Activated T-helper 2 cell treated with anti-CD3 and anti-CD28 coated beads, Interferon-gamma antibody, Interleukin-2, Interleukin-4, amounts not matched to agents 10 μg/mL and 5 μg/mL and 100 μg/mL, durations not matched to agents 14 hours and 24 hours and 36 hours (primary cell): ENCODE results near the gene GHR. TPM values are rescaled to one million over a fixed set of nuclear protein-coding genes. Genes with fewer than 3 reads are reported as not detected.
A peak's percentile ranks its signal among the peaks of the same experiment; 100 is the strongest.
"Not testable (repeated sequence)": the region's sequence is repeated elsewhere in the genome, so short reads cannot be mapped to it uniquely, and the experiment has no call there.

Source experiments
- DNase-seq: peaks from one replicate; pipeline ENCODE4 v3.0.0; 2021; ENCODE audit warnings: low spot score
- H3K27ac Mint-ChIP-seq: one replicate; pipeline ENCODE4 v1.8.0; 2021; ENCODE audit warnings: mixed read lengths
- H3K27me3 Mint-ChIP-seq: one replicate; pipeline ENCODE4 v1.8.0; 2021; ENCODE audit warnings: low read depth, mixed read lengths
- H3K36me3 Mint-ChIP-seq: one replicate; pipeline ENCODE4 v1.8.0; 2021; ENCODE audit warnings: low read depth, mixed read lengths
- H3K4me1 Mint-ChIP-seq: one replicate; pipeline ENCODE4 v1.8.0; 2021; ENCODE audit warnings: low read depth, mixed read lengths
- H3K4me3 Mint-ChIP-seq: one replicate; pipeline ENCODE4 v1.8.0; 2021; ENCODE audit warnings: low read depth, mild to moderate bottlenecking, moderate library complexity, mixed read lengths
- H3K9me3 Mint-ChIP-seq: one replicate; pipeline ENCODE4 v1.8.0; 2021; ENCODE audit warnings: mixed read lengths
- intact Hi-C: fragments of 100-400 bp; cut with micrococcal nuclease; formaldehyde crosslinking; loops from one replicate; pipeline ENCODE4 v1.15.1; 2023
- total RNA-seq: library from RNA; stranded (reverse); gene quantifications from 2 replicates; pipeline ENCODE4 v1.2.3, GENCODE V29; 2022

GHR gene
- total RNA-seq, 1 donor from 2014 or later: not detected

DNA sequence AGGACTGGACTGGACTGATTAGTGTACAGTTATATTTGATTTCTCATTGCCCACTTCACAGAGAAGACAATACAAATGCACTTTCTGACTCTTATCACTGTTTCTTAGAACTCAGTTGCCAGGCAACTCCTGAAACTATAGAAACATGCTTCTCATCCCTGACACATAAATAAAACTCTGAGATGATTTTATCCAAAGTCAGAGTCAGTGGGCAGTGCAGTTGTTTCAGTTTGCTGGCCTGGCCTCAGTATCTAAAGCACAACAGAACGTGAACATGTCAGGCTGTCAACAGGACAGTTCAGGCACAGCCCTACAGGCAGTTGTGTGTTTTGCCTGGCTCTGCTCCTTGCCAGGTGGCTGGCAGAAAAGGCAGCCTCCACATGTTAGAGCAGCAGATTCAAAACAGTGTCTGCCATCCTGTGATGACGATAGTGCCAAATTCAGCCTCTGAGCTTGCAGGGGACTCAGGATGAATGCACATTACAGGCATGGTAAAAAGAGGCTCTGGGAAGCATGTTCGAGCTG lies 268.2 kb downstream of the GHR start:
- H3K4me1 Mint-ChIP-seq: no peaks in the 10 kb centered on the region
- no peak for DNase-seq

GRCh38 chr5:42701351-42702059 lies 278.3 kb downstream of the GHR start:
- H3K27me3 Mint-ChIP-seq: peaks cover 27% of the 10 kb centered on the region
- H3K27ac Mint-ChIP-seq: no peak overlapping the region
- H3K4me3 Mint-ChIP-seq: no peak overlapping the region
- H3K4me1 Mint-ChIP-seq: no peaks in the 10 kb centered on the region
- intact Hi-C loops: no loop called here
- no peak for DNase-seq
- peaks cover 4% of the 10 kb centered on the region for H3K9me3 Mint-ChIP-seq
- no peaks in the 10 kb centered on the region for H3K36me3 Mint-ChIP-seq

More for the DNA sequence above, 268.2 kb downstream of the GHR start:
- H3K4me3 Mint-ChIP-seq: no peak overlapping the region
- H3K36me3 Mint-ChIP-seq: no peaks in the 10 kb centered on the region
- peaks cover 18% of the 10 kb centered on the region for H3K27me3 Mint-ChIP-seq
- H3K27ac Mint-ChIP-seq: no peak overlapping the region
- H3K9me3 Mint-ChIP-seq: no peaks in the 10 kb centered on the region
- intact Hi-C loops: no loop called here

- peaks cover 4% of the 10 kb centered on the region for H3K9me3 Mint-ChIP-seq
- H3K4me3 Mint-ChIP-seq: no peak overlapping the region
- no peaks in the 10 kb centered on the region for H3K4me1 Mint-ChIP-seq
- intact Hi-C loops: no loop called here
- H3K36me3 Mint-ChIP-seq: no peaks in the 10 kb centered on the region
- DNase-seq: no peak
- H3K27ac Mint-ChIP-seq: no peak overlapping the region
- peaks cover 26% of the 10 kb centered on the region for H3K27me3 Mint-ChIP-seq
These were observed 280.0 kb downstream of the GHR start for GRCh38 chr5:42703238-42703637.

DNA sequence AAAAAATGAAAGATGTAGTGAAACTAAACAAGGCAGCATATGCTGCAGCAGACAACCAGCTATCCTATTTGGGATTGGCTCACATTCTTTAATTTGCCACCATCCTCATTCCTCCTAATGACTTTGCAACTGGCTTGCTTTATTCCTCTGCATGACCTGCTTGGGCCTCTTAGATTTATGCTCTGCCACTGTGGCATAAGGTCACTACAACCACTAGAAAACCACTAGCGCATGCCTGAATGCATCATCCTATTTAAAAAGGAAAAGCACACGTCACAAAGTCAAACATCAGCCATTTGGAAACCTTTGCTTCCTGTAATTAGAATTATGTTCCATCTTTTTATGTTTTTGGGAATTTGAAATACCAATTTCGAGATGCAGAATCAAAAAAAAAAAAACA lies 292.5 kb downstream of the GHR start:
- H3K36me3 Mint-ChIP-seq: no peaks in the 10 kb centered on the region

GRCh38 chr5:42718591-42718990 lies 295.4 kb downstream of the GHR start:
- Mint-ChIP-seq H3K36me3 (no peaks in the 10 kb centered on the region), H3K27me3 (peaks cover 36% of the 10 kb centered on the region), H3K4me1 (peaks cover 42% of the 10 kb centered on the region), H3K27ac (no peak overlapping the region), H3K4me3 (peak overlapping the region; percentile 19), H3K9me3 (no peaks in the 10 kb centered on the region)
- intact Hi-C loops: loop anchor here (2.0 kb wide), 1 partner anchor 38 kb away; the partner anchor contains the start of gene CCDC152
- peak; percentile 38 for DNase-seq

More for the DNA sequence above, 292.5 kb downstream of the GHR start:
- intact Hi-C loops: no loop called here
- no peak overlapping the region for H3K4me3 Mint-ChIP-seq
- peaks cover 27% of the 10 kb centered on the region for H3K4me1 Mint-ChIP-seq
- DNase-seq: no peak
- no peaks in the 10 kb centered on the region for H3K9me3 Mint-ChIP-seq
- H3K27ac Mint-ChIP-seq: no peak overlapping the region
- H3K27me3 Mint-ChIP-seq: peaks cover 41% of the 10 kb centered on the region

- no peaks in the 10 kb centered on the region for H3K9me3 Mint-ChIP-seq
- intact Hi-C loops: loop anchor here (2.0 kb wide), 1 partner anchor 38 kb away; the partner anchor contains the start of gene CCDC152
- no peak overlapping the region for H3K4me3 Mint-ChIP-seq
These were observed 295.8 kb downstream of the GHR start for GRCh38 chr5:42719034-42719433.

DNA sequence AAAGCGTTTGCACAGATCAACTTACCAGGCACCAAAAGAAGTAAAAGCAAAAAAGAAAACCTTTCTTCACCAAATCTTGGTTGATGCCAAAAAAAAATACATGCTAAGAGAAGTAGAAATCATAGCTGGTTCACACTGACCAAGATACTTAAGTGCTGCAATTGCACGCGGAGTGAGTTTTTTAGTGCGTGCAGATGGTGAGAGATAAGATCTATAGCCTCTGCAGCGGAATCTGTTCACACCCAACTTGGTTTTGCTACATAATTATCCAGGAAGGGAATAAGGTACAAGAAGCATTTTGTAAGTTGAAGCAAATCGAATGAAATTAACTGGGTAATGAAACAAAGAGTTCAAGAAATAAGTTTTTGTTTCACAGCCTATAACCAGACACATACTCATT lies 297.0 kb downstream of the GHR start:
- Mint-ChIP-seq H3K4me1 (peaks cover 42% of the 10 kb centered on the region), H3K27me3 (peaks cover 33% of the 10 kb centered on the region), H3K36me3 (no peaks in the 10 kb centered on the region), H3K4me3 (peak overlapping the region; percentile 55), H3K9me3 (no peaks in the 10 kb centered on the region), H3K27ac (no peak overlapping the region)
- peak; percentile 29 for DNase-seq
- intact Hi-C loops: no loop called here

More at GRCh38 chr5:42719034-42719433, 295.8 kb downstream of the GHR start:
- DNase-seq: no peak
- Mint-ChIP-seq H3K27me3 (peaks cover 35% of the 10 kb centered on the region), H3K4me1 (peaks cover 42% of the 10 kb centered on the region), H3K36me3 (no peaks in the 10 kb centered on the region), H3K27ac (no peak overlapping the region)

GRCh38 chr5:42721484-42721883 lies 298.2 kb downstream of the GHR start:
- H3K36me3 Mint-ChIP-seq: no peaks in the 10 kb centered on the region

DNA sequence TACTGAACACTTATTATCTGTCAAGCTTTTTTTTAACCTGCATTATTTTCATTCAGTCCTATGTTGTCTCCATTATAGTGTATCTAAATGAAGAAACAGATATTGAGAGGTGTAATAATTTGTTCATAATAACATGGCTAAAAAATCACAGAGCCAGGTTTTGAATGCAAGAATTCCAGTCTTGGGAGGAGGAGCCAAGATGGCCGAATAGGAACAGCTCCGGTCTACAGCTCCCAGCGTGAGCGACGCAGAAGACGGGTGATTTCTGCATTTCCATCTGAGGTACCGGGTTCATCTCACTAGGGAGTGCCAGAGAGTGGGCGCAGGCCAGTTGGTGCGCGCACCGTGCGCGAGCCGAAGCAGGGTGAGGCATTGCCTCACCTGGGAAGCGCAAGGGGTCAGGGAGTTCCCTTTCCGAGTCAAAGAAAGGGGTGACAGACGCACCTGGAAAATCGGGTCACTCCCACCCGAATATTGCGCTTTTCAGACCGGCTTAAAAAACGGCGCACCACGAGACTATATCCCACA lies 311.4 kb downstream of the GHR start:
- H3K9me3 Mint-ChIP-seq, H3K4me3 Mint-ChIP-seq, DNase-seq, H3K27ac Mint-ChIP-seq, intact Hi-C loops, H3K36me3 Mint-ChIP-seq, H3K4me1 Mint-ChIP-seq: not testable (repeated sequence)
- peaks cover 19% of the 10 kb centered on the region for H3K27me3 Mint-ChIP-seq

More at GRCh38 chr5:42721484-42721883, 298.2 kb downstream of the GHR start:
- H3K9me3 Mint-ChIP-seq: no peaks in the 10 kb centered on the region
- H3K4me3 Mint-ChIP-seq: no peak overlapping the region
- no peak overlapping the region for H3K27ac Mint-ChIP-seq
- intact Hi-C loops: no loop called here
- no peak for DNase-seq
- H3K4me1 Mint-ChIP-seq: peaks cover 37% of the 10 kb centered on the region
- peaks cover 37% of the 10 kb centered on the region for H3K27me3 Mint-ChIP-seq

DNA sequence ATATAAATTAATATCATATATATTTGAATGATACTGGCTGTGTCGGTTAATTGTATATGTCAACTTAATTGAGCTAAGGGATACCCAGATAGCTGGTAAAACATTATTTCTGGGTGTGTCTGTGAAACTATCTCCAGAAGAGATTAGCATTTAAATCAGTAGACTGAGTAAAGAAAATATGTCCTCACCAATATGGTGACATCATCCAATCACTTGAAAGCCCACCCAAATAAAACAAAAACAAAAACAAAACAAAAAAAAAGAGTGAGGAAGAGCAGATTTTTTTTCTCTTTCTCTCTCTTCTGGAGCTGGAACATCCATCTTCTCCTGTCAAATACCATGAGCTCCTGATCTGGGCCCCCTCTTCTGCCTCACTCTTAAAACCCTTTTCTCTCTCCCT lies 317.7 kb downstream of the GHR start:
- Mint-ChIP-seq H3K4me1 (no peaks in the 10 kb centered on the region), H3K36me3 (no peaks in the 10 kb centered on the region), H3K27me3 (peaks cover 8% of the 10 kb centered on the region), H3K27ac (no peak overlapping the region), H3K9me3 (peaks cover 5% of the 10 kb centered on the region), H3K4me3 (no peak overlapping the region)
- DNase-seq: no peak
- intact Hi-C loops: no loop called here

GRCh38 chr5:42745426-42745825 lies 322.2 kb downstream of the GHR start:
- Mint-ChIP-seq H3K27me3 (peaks cover 18% of the 10 kb centered on the region), H3K27ac (no peak overlapping the region), H3K4me3 (no peak overlapping the region), H3K9me3 (peaks cover 5% of the 10 kb centered on the region), H3K36me3 (no peaks in the 10 kb centered on the region), H3K4me1 (peaks cover 9% of the 10 kb centered on the region)
- no peak for DNase-seq
- intact Hi-C loops: no loop called here

- Mint-ChIP-seq H3K9me3 (peaks cover 5% of the 10 kb centered on the region), H3K27me3 (peaks cover 18% of the 10 kb centered on the region), H3K36me3 (no peaks in the 10 kb centered on the region), H3K4me1 (peaks cover 9% of the 10 kb centered on the region), H3K4me3 (no peak overlapping the region), H3K27ac (no peak overlapping the region)
- no peak for DNase-seq
- intact Hi-C loops: no loop called here
These were observed 322.6 kb downstream of the GHR start for GRCh38 chr5:42745856-42746255.

DNA sequence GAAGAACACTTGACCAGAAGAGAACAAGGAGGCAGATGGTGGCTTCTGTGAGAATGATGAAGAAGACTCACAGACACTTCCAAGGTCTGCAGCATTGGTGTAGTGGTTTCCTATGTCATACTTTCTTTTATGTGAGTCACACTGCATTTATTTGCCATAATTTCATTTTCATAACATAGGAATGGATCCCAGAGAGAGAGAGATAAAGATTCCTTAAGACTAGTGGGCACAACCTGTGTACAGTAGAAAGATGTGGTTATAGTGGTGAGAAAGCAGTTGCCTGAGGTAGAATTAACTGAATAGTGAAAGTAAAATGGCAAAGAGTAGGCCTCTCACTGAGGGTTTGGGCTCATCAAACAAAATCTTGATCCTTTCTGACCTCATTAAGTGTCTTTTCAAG lies 325.8 kb downstream of the GHR start:
- no peaks in the 10 kb centered on the region for H3K9me3 Mint-ChIP-seq
- no peak overlapping the region for H3K4me3 Mint-ChIP-seq
- intact Hi-C loops: no loop called here
- DNase-seq: no peak
- H3K4me1 Mint-ChIP-seq: peaks cover 9% of the 10 kb centered on the region
- peaks cover 10% of the 10 kb centered on the region for H3K27me3 Mint-ChIP-seq
- no peak overlapping the region for H3K27ac Mint-ChIP-seq
- H3K36me3 Mint-ChIP-seq: no peaks in the 10 kb centered on the region
